MM.1S (cell line): ENCODE measurements around the gene MACROD1.

ENCODE experiments used
- DNase-seq: peaks from one replicate; pipeline ENCODE4 v3.0.0-alpha.2; 2015
- H2AFZ ChIP-seq: fragments of 300-600 bp; sonication (generic); 2 replicates; pipeline ENCODE4 v1.6.0; 2016; ENCODE audit warnings: antibody characterized with exemption, low read length
- H3F3A ChIP-seq: fragments of 300-600 bp; sonication (generic); 2 replicates; pipeline ENCODE4 v1.6.1; 2016; ENCODE audit warnings: mild to moderate bottlenecking, antibody characterized with exemption, low read length, moderate library complexity, mixed read lengths; ENCODE audit not compliant: insufficient read depth
- H3K27ac ChIP-seq: fragments of 300-600 bp; sonication (generic); 2 replicates; pipeline ENCODE4 v1.5.1; 2016; ENCODE audit warnings: mild to moderate bottlenecking, low read length
- H3K27me3 ChIP-seq: fragments of 300-600 bp; sonication (generic); replicated peaks from 2 replicates; pipeline ENCODE4 v1.6.0; 2016; ENCODE audit warnings: low read length; ENCODE audit not compliant: insufficient read depth
- H3K36me3 ChIP-seq: fragments of 300-600 bp; sonication (generic); replicated peaks from 2 replicates; pipeline ENCODE4 v1.6.1; 2016; ENCODE audit warnings: mild to moderate bottlenecking, low read length, mixed read lengths; ENCODE audit not compliant: insufficient read depth
- H3K4me1 ChIP-seq: fragments of 300-600 bp; sonication (generic); 2 replicates; pipeline ENCODE4 v1.6.1; 2016; ENCODE audit warnings: low read length, mixed read lengths
- H3K4me2 ChIP-seq: fragments of 300-600 bp; sonication (generic); 2 replicates; pipeline ENCODE4 v1.6.0; 2016; ENCODE audit warnings: low read depth, low read length
- H3K4me3 ChIP-seq: fragments of 300-600 bp; sonication (generic); 2 replicates; pipeline ENCODE4 v1.5.1; 2016; ENCODE audit warnings: low read length, mixed read lengths
- H3K79me2 ChIP-seq: fragments of 300-600 bp; sonication (generic); 2 replicates; pipeline ENCODE4 v1.6.1; 2016; ENCODE audit warnings: mixed run types, low read length, mixed read lengths
- H3K9ac ChIP-seq: fragments of 300-600 bp; sonication (generic); 2 replicates; pipeline ENCODE4 v1.6.1; 2016; ENCODE audit warnings: low read length, mixed read lengths
- H3K9me2 ChIP-seq: fragments of 300-600 bp; sonication (generic); replicated peaks from 2 replicates; pipeline ENCODE4 v1.6.1; 2016; ENCODE audit warnings: mild to moderate bottlenecking, low read length, mixed read lengths; ENCODE audit not compliant: insufficient read depth
- H3K9me3 ChIP-seq: fragments of 300-600 bp; sonication (generic); replicated peaks from 2 replicates; pipeline ENCODE4 v1.6.1; 2016; ENCODE audit warnings: mild to moderate bottlenecking, low read length, mixed read lengths; ENCODE audit not compliant: insufficient read depth
- H4K20me1 ChIP-seq: fragments of 300-600 bp; sonication (generic); 2 replicates; pipeline ENCODE4 v1.6.1; 2016; ENCODE audit warnings: mild to moderate bottlenecking, low read length, moderate library complexity, mixed read lengths; ENCODE audit not compliant: insufficient read depth
- EZH2 ChIP-seq: fragments of 300-600 bp; sonication (generic); optimal IDR thresholded peaks from 2 replicates; pipeline ENCODE3; 2017; ENCODE audit warnings: low read depth, mild to moderate bottlenecking, antibody characterized with exemption, low read length, mixed read lengths
- EZH2phosphoT487 ChIP-seq: fragments of 300-600 bp; sonication (generic); IDR thresholded peaks from 2 replicates; pipeline ENCODE4 v1.6.1; 2018; ENCODE audit warnings: antibody characterized with exemption, low read length
- TF ChIP-seq, protein P1 (sequence below): fragments of 300-600 bp; sonication (generic); IDR thresholded peaks from 2 replicates; pipeline ENCODE4 v1.5.1; 2016; ENCODE audit warnings: antibody characterized with exemption, low read length, mixed read lengths

MACROD1 gene

DNA sequence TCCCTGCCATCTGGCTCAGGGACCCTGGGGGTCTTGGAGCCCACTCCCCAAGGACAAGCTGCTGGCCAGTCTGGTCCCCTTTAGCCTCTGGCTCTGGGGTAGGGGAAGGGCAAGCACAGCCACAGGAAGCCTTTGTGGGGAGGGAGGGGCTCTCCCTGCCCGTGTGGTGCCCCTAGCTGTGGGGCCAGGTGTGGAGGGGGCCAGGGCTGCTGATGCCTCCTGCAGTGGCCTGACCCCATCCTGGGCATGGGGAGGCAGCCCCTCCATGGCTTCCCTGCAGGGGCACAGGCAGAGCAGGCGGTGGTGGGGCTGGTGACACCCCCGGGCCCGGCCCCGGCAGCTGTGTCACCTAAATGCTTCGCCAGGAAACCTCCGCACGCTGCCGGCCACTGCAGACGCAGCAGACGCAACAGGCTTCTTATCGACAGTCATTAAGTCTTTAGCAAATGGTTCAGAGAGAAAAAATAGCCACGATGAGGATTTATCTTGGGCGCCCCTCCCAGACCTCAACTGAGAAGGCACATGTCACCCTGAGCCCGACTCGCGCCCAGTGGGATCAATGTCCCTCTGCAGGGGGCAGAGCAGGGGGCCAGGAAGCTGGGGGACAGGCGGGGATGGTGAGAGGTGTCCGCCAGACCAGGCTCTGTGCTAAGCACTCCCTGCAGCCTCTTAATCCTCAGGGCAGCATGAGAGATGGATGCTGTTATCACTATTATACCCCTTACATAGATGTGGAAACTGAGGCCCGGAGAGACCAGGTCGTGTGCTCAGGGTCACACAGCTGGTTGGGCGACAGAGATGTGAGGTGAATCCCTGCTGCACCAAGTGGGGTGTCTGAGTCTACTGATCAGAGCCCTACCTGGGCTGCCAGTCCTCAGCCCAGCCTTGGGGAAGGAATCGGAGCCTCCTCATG lies 96.3 kb downstream of the MACROD1 start:
- H3F3A ChIP-seq, result no peaks in the 10 kb centered on the region
- H3K9ac ChIP-seq, result no peak overlapping the region
- no peak overlapping the region for H3K27ac ChIP-seq
- H3K79me2 ChIP-seq, result no peaks in the 10 kb centered on the region
- no peaks in the 10 kb centered on the region for H3K27me3 ChIP-seq
- no peaks in the 10 kb centered on the region for H3K9me3 ChIP-seq
- TF ChIP-seq EZH2phosphoT487, result no peak
- TF ChIP-seq, protein P1, sequence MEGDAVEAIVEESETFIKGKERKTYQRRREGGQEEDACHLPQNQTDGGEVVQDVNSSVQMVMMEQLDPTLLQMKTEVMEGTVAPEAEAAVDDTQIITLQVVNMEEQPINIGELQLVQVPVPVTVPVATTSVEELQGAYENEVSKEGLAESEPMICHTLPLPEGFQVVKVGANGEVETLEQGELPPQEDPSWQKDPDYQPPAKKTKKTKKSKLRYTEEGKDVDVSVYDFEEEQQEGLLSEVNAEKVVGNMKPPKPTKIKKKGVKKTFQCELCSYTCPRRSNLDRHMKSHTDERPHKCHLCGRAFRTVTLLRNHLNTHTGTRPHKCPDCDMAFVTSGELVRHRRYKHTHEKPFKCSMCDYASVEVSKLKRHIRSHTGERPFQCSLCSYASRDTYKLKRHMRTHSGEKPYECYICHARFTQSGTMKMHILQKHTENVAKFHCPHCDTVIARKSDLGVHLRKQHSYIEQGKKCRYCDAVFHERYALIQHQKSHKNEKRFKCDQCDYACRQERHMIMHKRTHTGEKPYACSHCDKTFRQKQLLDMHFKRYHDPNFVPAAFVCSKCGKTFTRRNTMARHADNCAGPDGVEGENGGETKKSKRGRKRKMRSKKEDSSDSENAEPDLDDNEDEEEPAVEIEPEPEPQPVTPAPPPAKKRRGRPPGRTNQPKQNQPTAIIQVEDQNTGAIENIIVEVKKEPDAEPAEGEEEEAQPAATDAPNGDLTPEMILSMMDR, result no peak
- TF ChIP-seq EZH2, result no peak
- DNase-seq, result no peak
- no peaks in the 10 kb centered on the region for H4K20me1 ChIP-seq
- H3K36me3 ChIP-seq, result no peaks in the 10 kb centered on the region
- H3K4me2 ChIP-seq, result no peak overlapping the region
- H3K4me1 ChIP-seq, result no peaks in the 10 kb centered on the region
- no peak overlapping the region for H3K4me3 ChIP-seq
- H3K9me2 ChIP-seq, result no peaks in the 10 kb centered on the region
- no peak overlapping the region for H2AFZ ChIP-seq

DNA sequence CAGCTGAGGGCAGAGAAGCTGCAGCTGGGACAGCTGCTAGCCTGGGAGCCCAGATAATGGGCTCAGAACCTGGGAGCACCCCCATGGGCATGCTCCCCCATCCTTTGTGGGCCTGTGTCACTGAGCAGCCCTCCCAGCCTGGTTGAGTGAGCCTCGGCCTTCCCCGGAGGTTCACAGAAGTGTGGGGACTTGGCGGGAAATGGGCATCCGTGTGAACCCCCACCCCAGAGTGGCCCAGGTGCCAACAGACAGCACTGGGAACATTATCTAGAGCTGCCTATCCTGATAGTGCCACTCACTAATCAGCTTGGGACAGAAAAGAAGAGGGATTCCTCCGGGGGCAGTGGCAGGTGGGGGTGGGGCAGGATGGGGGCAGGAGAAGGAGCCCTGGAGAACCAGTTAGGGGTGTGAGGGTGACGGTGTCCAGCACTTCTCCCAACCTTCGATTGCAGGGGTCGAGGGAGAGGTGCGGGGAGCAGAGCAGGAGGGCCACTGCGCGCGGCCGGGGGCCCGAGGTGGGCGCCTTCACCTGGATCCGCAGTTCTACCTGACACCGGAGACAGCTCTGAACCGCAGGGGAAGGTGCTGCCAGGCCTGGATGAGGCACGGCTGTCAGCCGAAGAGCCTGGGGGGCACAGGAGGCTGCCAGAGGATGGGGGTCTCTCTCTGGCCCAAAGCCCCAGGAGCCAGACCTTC lies 97.1 kb downstream of the MACROD1 start:
- H4K20me1 ChIP-seq, result no peaks in the 10 kb centered on the region
- no peak overlapping the region for H3K9ac ChIP-seq
- H3K4me2 ChIP-seq, result no peak overlapping the region
- no peak for DNase-seq
- H3K4me3 ChIP-seq, result no peak overlapping the region
- H3K9me3 ChIP-seq, result no peaks in the 10 kb centered on the region
- H3F3A ChIP-seq, result no peaks in the 10 kb centered on the region
- TF ChIP-seq EZH2phosphoT487 (no peak), EZH2 (no peak)
- TF ChIP-seq, protein P1, result no peak
- no peaks in the 10 kb centered on the region for H3K9me2 ChIP-seq
- no peaks in the 10 kb centered on the region for H3K4me1 ChIP-seq
- H3K27me3 ChIP-seq, result no peaks in the 10 kb centered on the region
- no peak overlapping the region for H2AFZ ChIP-seq
- H3K36me3 ChIP-seq, result no peaks in the 10 kb centered on the region
- H3K79me2 ChIP-seq, result no peaks in the 10 kb centered on the region
- H3K27ac ChIP-seq, result no peak overlapping the region

DNA sequence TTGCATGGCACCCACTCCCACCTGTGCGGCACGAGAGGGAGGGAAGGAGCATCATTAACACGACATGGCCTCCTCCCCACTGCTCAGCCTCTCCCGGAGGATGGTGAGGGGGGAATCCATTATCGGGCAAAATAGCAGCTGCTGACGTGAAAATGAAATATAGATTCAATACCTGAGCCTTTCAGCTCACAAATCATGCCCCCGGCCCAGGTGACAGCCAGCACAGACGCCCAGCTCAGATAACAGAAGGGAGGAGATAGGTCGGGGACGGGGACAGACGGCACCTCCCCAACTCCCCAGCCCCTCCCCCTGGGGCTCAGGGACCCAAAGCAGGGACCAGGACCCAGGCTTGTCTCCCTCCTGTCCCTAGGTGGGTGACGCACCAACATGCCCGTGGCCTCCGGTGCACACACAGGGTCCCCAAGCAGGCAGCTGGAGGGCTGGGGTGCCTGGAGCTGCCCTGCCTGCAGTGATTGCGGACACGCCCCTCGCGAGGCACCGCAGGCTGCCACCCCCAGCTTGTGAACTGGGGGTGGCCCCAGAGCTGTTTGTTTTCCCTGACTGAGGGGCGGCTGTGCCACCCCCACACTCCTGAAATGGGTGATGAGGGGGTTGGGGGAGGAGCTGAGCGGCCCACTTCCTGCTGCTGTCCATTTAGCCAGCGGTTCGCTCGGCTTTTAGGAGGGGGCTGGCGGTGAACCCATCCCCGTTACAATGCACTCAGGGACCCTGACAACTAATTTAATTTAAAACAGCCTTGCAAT lies 98.5 kb downstream of the MACROD1 start:
- Histone ChIP-seq H3K27ac (no peak overlapping the region), H3K4me2 (no peak overlapping the region), H3K4me3 (no peak overlapping the region), H3K9ac (no peak overlapping the region), H3K27me3 (no peaks in the 10 kb centered on the region), H3F3A (no peaks in the 10 kb centered on the region), H3K9me2 (no peaks in the 10 kb centered on the region), H3K9me3 (no peaks in the 10 kb centered on the region), H3K36me3 (no peaks in the 10 kb centered on the region), H4K20me1 (no peaks in the 10 kb centered on the region), H2AFZ (no peak overlapping the region), H3K79me2 (no peaks in the 10 kb centered on the region), H3K4me1 (no peaks in the 10 kb centered on the region)
- no peak for DNase-seq
- TF ChIP-seq EZH2phosphoT487 (no peak), EZH2 (no peak)
- TF ChIP-seq, protein P1, result no peak
